HL-60 (cell line): ENCODE measurements around the gene TBPL1.

Source experiments
- DNase-seq, 2 experiments: peaks; one replicate each; pipeline ENCODE4 v3.0.0-alpha.2; 2010 to 2020; ENCODE audit warnings: low read depth in 1 of 2, low spot score in 1 of 2
- H3K27ac ChIP-seq: fragments of 250-450 bp; sonication (Bioruptor Pico); replicated peaks from 2 replicates; pipeline ENCODE4 v1.5.1; 2020; ENCODE audit warnings: mild to moderate bottlenecking, moderate library complexity
- H3K27me3 ChIP-seq: fragments of 250-450 bp; sonication (Bioruptor Pico); 2 replicates; pipeline ENCODE4 v1.5.1; 2021; ENCODE audit warnings: mild to moderate bottlenecking, moderate library complexity; ENCODE audit not compliant: insufficient read depth, poor library complexity, severe bottlenecking
- H3K4me3 ChIP-seq: replicated peaks from 2 replicates; pipeline ENCODE4 v1.5.1; 2011; ENCODE audit warnings: mild to moderate bottlenecking, control low read depth, low read length; ENCODE audit not compliant: insufficient read depth
- GABPA ChIP-seq: IDR thresholded peaks from 2 replicates; pipeline ENCODE4 v1.6.1; 2012; ENCODE audit warnings: low read depth
- POLR2AphosphoS5 ChIP-seq: IDR thresholded peaks from 2 replicates; pipeline ENCODE4 v1.6.1; 2012; ENCODE audit warnings: low read depth
- REST ChIP-seq: IDR thresholded peaks from 2 replicates; pipeline ENCODE4 v1.6.1; 2012; ENCODE audit warnings: low read depth; ENCODE audit not compliant: insufficient replicate concordance
- SPI1 ChIP-seq: IDR thresholded peaks from 2 replicates; pipeline ENCODE4 v1.6.1; 2012; ENCODE audit warnings: low read depth, mild to moderate bottlenecking, borderline replicate concordance
- TF ChIP-seq, protein P1 (sequence below): IDR thresholded peaks from one replicate; pipeline ENCODE4 v1.5.1; 2011; ENCODE audit warnings: low read length, control low read depth, inconsistent platforms; ENCODE audit not compliant: insufficient read depth

TBPL1 gene

DNA sequence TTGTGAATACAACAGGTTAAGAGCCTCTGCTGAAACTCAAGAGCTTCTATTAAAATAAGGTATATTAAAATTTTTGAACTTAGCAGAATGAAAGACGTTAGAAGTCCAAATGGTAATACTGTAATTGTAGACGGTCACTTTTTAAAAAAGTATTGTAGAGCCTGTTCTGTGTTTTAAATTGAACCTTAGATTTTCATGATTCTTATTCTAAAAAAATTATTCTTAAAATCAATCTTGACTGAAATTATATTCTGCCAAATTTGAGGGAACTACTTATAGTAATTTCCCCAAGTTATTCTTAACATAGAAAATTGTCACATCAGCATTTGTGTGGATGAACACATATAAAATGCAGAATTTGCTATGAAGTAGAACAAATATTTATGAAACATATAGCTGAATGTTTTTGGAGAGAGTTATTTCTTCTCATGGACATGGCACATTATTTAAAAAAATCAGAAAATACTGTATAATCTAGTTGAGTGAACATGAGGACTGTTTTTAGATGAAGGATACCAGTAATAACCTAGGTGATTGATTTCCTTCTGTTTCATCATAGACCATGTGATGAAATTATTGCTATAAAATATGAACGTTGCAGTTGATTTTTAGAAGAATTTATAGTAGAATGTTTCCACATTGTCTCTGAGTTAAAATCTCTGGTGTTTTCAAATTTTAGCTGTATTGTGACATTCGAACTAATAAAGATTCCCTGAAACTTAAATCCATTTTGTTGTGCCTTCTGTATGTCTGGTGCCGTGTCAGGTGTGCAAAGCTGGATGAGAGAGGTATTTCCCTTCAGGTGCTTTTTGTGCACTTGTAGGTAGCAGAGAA is 2.8 kb downstream of the TBPL1 start:
- no peaks in the 10 kb centered on the region for H3K27me3 ChIP-seq
- no peak for DNase-seq
- no peak overlapping the region for H3K4me3 ChIP-seq
- TF ChIP-seq, protein P1, sequence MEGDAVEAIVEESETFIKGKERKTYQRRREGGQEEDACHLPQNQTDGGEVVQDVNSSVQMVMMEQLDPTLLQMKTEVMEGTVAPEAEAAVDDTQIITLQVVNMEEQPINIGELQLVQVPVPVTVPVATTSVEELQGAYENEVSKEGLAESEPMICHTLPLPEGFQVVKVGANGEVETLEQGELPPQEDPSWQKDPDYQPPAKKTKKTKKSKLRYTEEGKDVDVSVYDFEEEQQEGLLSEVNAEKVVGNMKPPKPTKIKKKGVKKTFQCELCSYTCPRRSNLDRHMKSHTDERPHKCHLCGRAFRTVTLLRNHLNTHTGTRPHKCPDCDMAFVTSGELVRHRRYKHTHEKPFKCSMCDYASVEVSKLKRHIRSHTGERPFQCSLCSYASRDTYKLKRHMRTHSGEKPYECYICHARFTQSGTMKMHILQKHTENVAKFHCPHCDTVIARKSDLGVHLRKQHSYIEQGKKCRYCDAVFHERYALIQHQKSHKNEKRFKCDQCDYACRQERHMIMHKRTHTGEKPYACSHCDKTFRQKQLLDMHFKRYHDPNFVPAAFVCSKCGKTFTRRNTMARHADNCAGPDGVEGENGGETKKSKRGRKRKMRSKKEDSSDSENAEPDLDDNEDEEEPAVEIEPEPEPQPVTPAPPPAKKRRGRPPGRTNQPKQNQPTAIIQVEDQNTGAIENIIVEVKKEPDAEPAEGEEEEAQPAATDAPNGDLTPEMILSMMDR: no peak
- TF ChIP-seq GABPA (no peak), SPI1 (no peak), REST (no peak), POLR2AphosphoS5 (no peak)
- H3K27ac ChIP-seq: no peak overlapping the region

DNA sequence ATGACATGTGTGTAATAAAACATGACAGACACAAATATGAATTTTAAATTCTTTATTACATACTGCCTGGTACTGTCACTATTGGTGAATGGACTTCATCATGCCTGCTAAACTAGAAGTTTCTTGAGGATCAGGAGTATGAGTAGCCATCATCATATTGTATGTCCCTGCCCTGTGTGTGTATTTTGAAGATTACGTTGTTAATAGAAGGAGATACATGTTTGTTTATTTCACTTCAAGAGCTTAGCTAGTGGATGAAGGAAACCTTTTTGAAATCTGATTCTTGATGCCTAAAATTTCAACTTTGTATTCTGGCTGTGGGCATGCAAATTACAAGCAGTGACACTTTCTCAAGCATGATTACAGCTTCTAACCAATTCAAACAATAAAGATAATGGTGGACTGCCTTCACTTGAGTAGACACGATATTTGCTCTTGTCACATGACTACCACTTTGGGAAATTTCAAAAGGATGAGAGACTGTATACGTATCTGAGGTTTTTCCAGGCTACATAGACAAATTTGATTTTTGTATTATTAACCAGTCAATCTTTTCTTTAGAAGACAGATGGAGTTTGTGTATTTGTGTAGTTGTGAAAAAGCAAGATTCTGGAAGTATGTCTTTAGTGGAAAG is 3.5 kb downstream of the TBPL1 start:
- no peak overlapping the region for H3K4me3 ChIP-seq
- TF ChIP-seq REST: no peak
- no peak for TF ChIP-seq SPI1
- TF ChIP-seq, protein P1: no peak
- no peak for TF ChIP-seq GABPA
- no peak for TF ChIP-seq POLR2AphosphoS5
- H3K27ac ChIP-seq: no peak overlapping the region
- no peak for DNase-seq
- no peaks in the 10 kb centered on the region for H3K27me3 ChIP-seq

GRCh38 chr6:133957227-133957626 is 4.2 kb downstream of the TBPL1 start:
- DNase-seq: no peak
- H3K4me3 ChIP-seq: no peak overlapping the region
- no peaks in the 10 kb centered on the region for H3K27me3 ChIP-seq
- TF ChIP-seq POLR2AphosphoS5 (no peak), REST (no peak), SPI1 (no peak), GABPA (no peak)
- TF ChIP-seq, protein P1: no peak
- no peak overlapping the region for H3K27ac ChIP-seq
